Fibroblast of the aortic adventitia (primary cell): ENCODE data around the gene RUNX1. TPM values are rescaled to one million over a fixed set of nuclear protein-coding genes. Genes with fewer than 3 reads are reported as not detected.
A peak's percentile ranks its signal among the peaks of the same experiment; 100 is the strongest.

Source experiments
- DNase-seq: peaks from one replicate; pipeline ENCODE4 v3.0.0-alpha.2; 2010; ENCODE audit warnings: low read depth
- H3K4me3 ChIP-seq: 2 replicates; pipeline ENCODE4 v1.5.1; 2011; ENCODE audit warnings: low read depth, mild to moderate bottlenecking, control low read depth, low read length, moderate library complexity
- CTCF ChIP-seq: IDR thresholded peaks from 2 replicates; pipeline ENCODE4 v1.5.1; 2011; ENCODE audit warnings: mild to moderate bottlenecking, low read length, control low read depth, inconsistent platforms; ENCODE audit not compliant: insufficient read depth
- total RNA-seq: library from RNA; depleted of rRNA; stranded (reverse); fragments of >200 nt; gene quantifications from 2 replicates; pipeline ENCODE4 v1.2.3, GENCODE V29; 2012; ENCODE audit warnings: low replicate concordance

The RUNX1 gene
- total RNA-seq, 1 donor: 28.0 TPM

GRCh38 chr21:34987501-34988072 lies 61.5 kb downstream of the RUNX1 start:
- H3K4me3 ChIP-seq: no peak overlapping the region
- no peak for TF ChIP-seq CTCF
- DNase-seq: no peak

- peak; percentile 22 for TF ChIP-seq CTCF
- DNase-seq: peak; percentile 80
- H3K4me3 ChIP-seq: no peak overlapping the region
These were observed 62.3 kb downstream of the RUNX1 start for GRCh38 chr21:34986561-34987500.

GRCh38 chr21:34984356-34985058 lies 64.6 kb downstream of the RUNX1 start:
- H3K4me3 ChIP-seq: no peak overlapping the region
- no peak for DNase-seq
- no peak for TF ChIP-seq CTCF

GRCh38 chr21:34983680-34984086 lies 65.4 kb downstream of the RUNX1 start:
- no peak for TF ChIP-seq CTCF
- H3K4me3 ChIP-seq: no peak overlapping the region
- peak; percentile 64 for DNase-seq

GRCh38 chr21:34981791-34982190 lies 67.3 kb downstream of the RUNX1 start:
- no peak overlapping the region for H3K4me3 ChIP-seq
- no peak for TF ChIP-seq CTCF
- DNase-seq: no peak

GRCh38 chr21:34980423-34981115 lies 68.5 kb downstream of the RUNX1 start:
- no peak overlapping the region for H3K4me3 ChIP-seq
- DNase-seq: no peak
- no peak for TF ChIP-seq CTCF
